Measurements from ENCODE around the gene RIN3. TPM values are rescaled to one million over a fixed set of nuclear protein-coding genes. Genes with fewer than 3 reads are reported as not detected.
"Not testable (repeated sequence)": the region's sequence is repeated elsewhere in the genome, so short reads cannot be mapped to it uniquely, and the experiment has no call there.

Gene RIN3
- total RNA-seq, 2 donors from 2014 or later, result 19.1 to 19.9 TPM

GRCh38 chr14:92628636-92629035 is 115.1 kb downstream of the RIN3 start:
- no peak for ATAC-seq
- no peak for DNase-seq
- intact Hi-C loops (cut with DNase I), result no loop called here

DNA sequence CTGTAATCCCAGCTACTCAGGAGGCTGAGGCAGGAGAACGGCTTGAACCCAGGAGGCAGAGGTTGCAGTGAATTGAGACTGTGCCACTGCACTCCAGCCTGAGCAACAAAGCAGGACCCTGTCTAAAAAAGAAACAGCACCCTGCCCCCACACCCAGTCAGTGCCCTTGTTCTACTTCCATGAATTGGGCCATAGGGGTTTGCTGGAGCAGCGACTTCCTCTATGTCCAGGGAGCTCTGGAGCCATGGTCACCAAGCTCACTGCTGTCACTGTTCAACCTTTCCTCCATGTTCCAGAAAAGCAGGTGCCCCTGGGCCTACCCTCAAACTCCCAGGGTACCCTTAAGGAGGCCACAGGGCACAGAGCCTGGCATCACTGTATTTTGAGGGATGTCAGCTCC is 116.8 kb downstream of the RIN3 start:
- intact Hi-C loops (cut with DNase I), result no loop called here
- ATAC-seq (no peak), DNase-seq (no peak)

DNA sequence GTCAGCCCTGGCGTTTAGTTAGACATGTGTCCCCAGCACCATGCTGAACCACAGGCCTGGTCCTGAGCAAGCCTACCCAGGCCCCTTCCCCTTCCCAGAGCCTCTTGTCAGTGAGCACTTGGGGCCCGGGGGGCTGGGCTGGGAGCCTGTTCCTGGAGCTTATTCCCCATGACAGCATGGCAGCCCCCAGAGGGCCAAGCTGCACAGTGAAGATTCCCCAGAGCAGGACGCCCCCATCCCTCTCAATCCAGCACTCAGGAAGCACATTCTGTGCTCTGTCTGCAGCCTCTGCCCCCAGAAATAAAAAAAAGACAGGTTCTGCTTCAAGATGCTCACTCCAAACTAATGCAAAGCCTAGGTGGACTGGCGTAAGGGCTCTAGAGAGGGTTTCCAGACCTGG is 117.5 kb downstream of the RIN3 start:
- intact Hi-C loops (cut with DNase I), result no loop called here
- no peak for ATAC-seq
- no peak for DNase-seq

- intact Hi-C loops (cut with DNase I), result no loop called here
- no peak for DNase-seq
- ATAC-seq, result peak in 1 of 2 donors; percentile 33
Measured at GRCh38 chr14:92632546-92633273, 119.1 kb downstream of the RIN3 start.

- intact Hi-C loops (cut with DNase I), result no loop called here
- DNase-seq, result no peak
- peak in 1 of 2 donors; percentile 72 for ATAC-seq
Measured at GRCh38 chr14:92633274-92633616, 119.7 kb downstream of the RIN3 start.

- DNase-seq (no peak), ATAC-seq (no peak)
Measured at GRCh38 chr14:92633724-92634123, 120.1 kb downstream of the RIN3 start.

GRCh38 chr14:92635031-92635430 is 121.5 kb downstream of the RIN3 start:
- intact Hi-C loops (cut with DNase I), result no loop called here
- ATAC-seq (no peak), DNase-seq (no peak)

More at GRCh38 chr14:92633724-92634123, 120.1 kb downstream of the RIN3 start:
- intact Hi-C loops (cut with DNase I), result no loop called here

DNA sequence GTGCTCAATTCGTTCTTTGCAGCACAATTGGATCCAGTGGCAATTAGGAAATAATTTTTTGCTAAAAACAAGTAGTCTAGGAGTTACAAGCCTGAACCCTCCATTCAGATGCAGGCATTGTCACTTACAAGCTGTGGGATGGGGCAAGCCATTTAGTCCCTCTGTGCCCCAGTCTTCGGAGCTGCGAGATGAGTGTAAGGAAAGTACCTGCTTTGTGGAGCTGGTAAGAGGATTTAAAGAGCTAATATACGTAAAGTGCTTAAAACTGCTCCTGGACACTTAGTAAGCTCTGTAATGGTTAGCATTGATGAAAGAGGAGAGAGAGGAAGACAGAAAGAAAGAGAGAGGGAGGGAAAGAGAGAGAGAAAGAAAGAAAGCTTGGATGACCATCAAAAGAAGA is 122.3 kb downstream of the RIN3 start:
- intact Hi-C loops (cut with DNase I), result no loop called here
- DNase-seq, result no peak
- no peak for ATAC-seq

GRCh38 chr14:92637228-92637627 is 123.6 kb downstream of the RIN3 start:
- DNase-seq, result no peak
- intact Hi-C loops (cut with DNase I), result no loop called here
- no peak for ATAC-seq

GRCh38 chr14:92637864-92638263 is 124.3 kb downstream of the RIN3 start:
- intact Hi-C loops (cut with DNase I), result no loop called here

DNA sequence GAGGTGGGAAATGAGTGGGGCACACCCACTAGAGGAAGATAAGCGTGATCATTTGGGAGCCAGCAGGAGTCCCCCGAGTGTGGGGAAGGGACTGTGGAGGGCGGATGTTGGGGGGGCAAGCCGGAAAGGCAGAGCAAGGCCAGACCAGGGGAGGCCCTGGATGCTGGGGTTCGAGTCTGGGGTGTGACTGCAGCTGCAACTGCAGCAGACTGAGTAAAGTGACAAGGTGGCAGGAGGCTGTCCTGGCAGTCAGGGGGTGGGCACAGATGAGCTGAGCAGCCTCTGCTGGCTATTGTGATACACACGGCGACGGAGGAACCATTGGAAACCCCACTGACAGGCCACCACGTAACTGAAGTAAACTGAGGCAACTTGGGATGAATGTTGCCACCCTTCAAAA is 124.7 kb downstream of the RIN3 start:
- ATAC-seq (no peak), DNase-seq (no peak)
- intact Hi-C loops (cut with DNase I), result no loop called here

More at GRCh38 chr14:92637864-92638263, 124.3 kb downstream of the RIN3 start:
- no peak for ATAC-seq
- DNase-seq, result no peak

DNA sequence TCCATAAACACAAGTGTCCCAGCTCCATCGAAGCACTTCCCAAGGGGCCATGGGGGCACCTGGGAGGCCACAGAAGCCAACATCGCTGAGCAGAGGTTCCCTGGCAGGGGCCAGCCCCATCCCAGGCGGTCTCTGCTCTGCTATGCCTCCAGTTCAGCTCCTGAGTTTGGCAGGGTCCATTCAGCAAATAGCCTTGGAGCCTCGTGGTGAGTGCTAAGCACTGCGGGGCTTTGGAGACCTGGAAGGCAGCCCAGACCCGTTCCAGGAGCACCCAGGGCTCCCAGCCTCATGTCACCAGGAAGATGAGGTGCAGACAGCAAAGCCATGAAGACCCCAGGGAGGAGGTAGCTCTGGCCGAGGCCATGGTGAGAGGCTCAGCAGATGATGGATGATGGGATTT is 125.3 kb downstream of the RIN3 start:
- ATAC-seq, result peak in 1 of 2 donors; percentile 54
- no peak for DNase-seq
- intact Hi-C loops (cut with DNase I), result no loop called here

- ATAC-seq; intact Hi-C loops (cut with DNase I); DNase-seq: not testable (repeated sequence)
Measured at GRCh38 chr14:92639472-92640117, 126.0 kb downstream of the RIN3 start.

DNA sequence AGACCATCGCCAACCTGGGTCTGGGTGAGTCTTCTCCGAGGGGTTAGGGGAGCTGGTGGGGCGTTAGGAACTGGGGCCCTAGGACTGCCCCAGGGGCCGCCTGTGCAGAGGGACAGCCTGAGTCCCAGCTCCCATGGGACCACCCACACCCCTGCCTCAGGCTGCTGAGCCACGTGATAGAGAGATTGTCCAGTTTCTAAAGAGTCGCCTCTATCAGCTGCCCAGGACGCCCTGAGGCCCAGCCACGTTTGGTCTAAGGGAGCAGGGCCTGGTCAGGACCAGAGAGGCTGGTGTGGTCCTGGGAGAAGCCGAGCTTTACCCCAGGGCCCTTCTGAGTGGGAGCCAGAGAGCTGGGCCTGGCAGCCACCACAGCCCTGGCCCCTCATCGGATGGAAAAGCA is 127.7 kb downstream of the RIN3 start:
- ATAC-seq (no peak), DNase-seq (no peak)
- intact Hi-C loops (cut with DNase I), result no loop called here

- intact Hi-C loops (cut with DNase I), result no loop called here
- DNase-seq (no peak), ATAC-seq (no peak)
Measured at GRCh38 chr14:92644171-92644969, 130.8 kb downstream of the RIN3 start.

DNA sequence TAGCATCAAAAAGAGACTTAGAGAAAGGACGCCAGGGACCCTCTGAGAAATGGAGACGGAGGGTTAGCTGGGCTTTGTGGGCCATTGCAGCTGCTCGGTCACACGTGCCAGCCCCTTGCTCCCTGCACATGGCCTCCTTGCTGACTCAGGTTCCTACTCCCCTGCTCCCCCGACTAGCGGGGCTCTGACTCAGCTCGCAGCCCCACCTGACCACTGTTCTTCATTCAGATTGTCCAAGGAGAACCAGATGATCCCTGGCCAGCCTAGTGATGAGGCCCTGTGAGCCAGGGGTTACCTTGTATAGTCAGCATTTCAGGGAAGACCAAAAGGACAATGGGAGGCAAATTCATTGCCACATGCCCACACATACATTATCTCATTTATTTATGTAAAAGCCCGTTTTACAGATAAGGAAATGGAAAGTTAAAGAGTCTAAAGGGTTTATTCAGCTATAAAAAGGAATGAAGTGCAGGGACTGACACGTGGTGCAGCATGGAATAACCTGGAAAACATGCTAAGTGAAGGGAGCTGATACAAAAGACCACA is 131.5 kb downstream of the RIN3 start:
- ATAC-seq, result no peak
- DNase-seq, result no peak
- intact Hi-C loops (cut with DNase I), result no loop called here

GRCh38 chr14:92645841-92646478 is 132.4 kb downstream of the RIN3 start:
- DNase-seq, result no peak
- intact Hi-C loops (cut with DNase I), result no loop called here
- no peak for ATAC-seq

DNA sequence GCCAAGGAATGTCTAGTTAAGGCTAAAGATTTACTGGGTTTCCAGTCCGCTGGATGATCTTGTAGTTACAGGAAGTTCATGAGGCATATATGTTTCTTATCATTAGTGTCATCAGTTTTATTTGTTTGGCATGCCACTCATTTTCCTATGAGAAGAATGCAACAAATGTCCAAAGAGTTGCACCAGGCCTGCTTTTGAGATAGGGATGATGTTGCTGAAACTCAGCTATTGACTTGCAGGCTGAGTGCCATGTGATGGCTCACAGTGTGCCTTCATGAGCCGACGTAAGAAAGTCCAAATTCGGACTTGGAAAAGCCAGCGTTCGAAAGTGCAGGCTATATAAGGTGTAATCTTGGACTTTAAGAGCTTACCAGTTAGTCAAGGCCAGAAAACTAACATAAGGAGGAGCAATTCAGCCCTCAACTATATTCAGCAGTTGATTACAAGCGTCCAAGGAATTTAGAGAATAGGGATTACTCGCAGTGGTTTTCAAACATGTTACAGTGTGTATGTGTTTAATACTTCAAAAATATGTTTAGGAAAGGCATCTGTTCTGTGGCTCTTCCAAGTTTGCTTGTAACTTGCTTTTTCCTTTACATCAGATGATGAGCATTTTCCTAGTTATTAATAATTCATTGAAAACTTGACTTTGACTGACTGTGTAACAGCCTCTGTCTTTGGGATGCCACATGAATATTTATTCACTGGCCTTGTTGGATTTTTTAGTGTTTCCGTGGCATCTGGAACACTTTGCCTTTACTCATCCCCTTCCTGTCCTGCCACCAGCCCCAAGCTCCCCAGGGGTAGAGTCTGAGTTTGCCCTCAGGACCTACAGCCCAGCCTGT is 133.6 kb downstream of the RIN3 start:
- intact Hi-C loops (cut with DNase I), result no loop called here
- no peak for DNase-seq
- ATAC-seq, result no peak
